ENCODE data around the gene NXPE3.
A peak's percentile ranks its signal among the peaks of the same experiment; 100 is the strongest.

NXPE3 gene

DNA sequence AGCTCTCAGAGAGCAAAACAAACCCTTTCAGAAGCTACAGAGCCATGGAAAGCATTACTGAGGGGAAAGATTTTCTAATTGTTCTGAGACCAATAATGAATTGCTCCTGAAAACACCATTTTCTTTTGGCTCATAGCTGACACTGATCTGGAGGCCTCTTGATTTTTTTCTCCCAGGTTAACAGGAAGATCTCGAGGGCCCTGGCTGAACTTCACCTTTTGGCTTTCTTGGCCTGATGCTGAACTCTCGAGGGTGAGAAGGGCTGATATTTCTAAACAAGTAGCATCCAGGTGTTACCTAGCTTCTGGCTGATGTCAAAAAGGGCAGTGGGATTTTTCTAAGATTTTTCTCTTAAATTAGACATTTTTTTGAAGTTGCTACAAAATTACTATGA lies 50.4 kb downstream of the NXPE3 start:
- DNase-seq (ENCODE audit: low spot score), result no peak

DNA sequence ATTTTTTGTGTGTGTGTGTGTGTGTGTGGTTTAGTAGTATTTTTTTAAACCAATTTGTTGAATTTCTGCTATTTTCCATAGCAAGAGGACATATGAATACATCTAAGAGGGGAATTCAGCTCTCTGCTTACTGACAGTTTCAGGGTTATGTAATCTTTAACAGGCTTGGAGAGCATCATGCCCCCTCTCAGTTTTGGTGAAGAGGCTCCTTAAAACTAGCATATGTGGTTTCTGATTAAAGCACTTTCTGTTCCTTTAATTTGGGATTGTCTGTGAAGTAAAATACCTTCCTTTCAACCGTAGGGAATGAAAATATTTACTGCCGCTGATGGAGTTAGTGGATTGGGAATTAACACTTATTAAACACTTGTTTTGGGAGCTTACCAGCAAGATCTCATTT lies 50.9 kb downstream of the NXPE3 start:
- no peak for DNase-seq (ENCODE audit: low spot score)

DNA sequence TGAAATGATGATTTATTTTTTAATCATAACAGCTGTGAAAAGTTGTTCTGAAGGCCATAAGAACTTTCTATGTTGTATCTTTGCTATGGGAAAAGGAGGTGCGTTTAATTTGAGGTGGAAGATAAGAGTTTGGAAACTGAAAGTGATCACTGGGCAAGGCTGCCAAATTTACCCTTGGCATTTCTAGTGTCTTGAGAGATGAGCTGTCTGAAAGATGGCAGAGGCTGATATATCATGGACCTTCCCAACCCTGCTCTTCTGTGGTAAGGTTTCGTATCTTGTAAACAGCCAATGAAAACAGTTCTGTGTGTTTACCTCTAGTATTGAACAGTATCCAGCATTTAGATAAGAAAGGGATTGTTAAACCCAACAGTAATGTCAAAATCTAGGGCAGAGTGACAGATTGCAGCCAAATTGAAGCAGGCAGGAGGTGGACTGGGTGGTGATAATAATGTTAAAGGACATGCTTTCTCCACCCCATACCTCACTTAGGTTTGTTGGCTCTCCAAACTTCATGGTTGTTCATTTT lies 54.5 kb downstream of the NXPE3 start:
- no peak for DNase-seq (ENCODE audit: low spot score)

GRCh38 chr3:101835676-101836075 lies 56.7 kb downstream of the NXPE3 start:
- DNase-seq (ENCODE audit: low spot score), result no peak

DNA sequence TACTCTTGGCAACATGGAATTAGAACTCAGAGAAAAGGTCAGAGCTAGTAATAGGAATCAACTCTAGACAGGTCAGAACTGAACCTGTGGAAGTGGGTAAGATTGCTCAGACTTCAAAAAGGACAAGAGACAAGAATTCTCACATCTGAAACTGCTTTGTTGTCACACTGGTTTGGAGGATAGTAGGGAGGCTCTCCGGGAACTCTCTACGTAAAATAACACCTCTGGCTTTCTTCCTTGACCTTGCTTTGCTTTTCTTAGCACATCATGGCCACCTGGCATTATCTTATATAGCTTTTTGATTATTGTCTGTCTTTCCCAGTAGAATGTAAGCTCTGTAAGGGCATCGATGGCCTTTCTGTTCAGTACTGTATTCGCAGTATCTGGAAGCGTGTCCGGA lies 57.1 kb downstream of the NXPE3 start:
- DNase-seq (ENCODE audit: low spot score), result no peak

- DNase-seq (ENCODE audit: low spot score), result no peak
Measured at GRCh38 chr3:101836652-101837598, 57.9 kb downstream of the NXPE3 start.

- no peak for DNase-seq (ENCODE audit: low spot score)
Measured at GRCh38 chr3:101838691-101839090, 59.7 kb downstream of the NXPE3 start.

GRCh38 chr3:101840066-101840465 lies 61.1 kb downstream of the NXPE3 start:
- no peak for DNase-seq (ENCODE audit: low spot score)

DNA sequence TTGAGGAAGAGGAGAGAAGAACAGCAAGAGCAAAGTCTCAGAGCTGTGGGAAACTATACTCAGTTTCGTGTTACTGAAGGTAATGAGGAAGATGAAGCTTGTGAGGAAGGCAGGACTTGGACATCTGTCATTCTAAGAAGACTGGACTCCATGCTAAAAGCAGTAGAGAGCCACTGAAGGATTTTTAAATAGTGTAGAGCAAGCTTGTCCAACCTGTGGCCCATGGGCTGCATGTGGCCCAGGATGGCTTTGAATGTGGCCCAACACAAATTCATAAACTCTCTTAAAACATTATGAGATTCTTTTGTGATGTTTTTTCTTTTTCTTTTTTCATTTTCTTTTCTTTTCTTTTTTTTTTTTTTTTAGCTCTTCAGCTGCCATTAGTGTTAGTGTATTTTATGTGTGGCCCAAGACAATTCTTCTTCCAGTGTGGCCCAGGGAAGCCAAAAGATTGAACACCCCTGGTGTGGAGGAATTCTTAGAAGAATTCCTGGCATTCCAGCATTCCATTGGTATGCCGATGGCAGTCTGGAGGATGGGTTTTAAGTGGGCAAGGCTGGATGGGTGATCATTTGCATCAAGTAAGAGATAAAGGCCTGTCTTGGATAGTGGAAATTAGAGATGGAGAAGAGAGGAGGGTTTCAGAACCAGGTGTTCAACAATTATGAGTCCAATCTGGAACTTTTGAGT lies 63.4 kb downstream of the NXPE3 start:
- no peak for DNase-seq (ENCODE audit: low spot score)

DNA sequence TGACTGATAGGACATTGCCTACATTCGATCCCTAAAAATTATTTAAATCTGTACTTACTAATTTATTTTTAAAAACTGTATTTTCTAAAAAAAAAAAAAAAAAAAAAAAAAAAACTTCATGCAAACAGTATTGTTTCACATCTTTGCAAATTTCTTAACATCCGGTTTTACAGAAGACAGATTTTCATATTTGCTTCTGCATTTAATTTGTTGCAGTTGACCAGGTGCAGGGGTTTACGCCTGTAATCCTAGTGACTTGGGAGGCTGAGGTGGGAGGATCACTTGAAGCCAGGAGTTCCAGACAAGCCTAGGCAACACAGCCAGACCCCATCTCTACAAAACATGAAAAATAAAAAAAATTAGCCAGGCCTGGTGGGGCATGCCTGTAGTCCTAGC lies 63.9 kb downstream of the NXPE3 start:
- no peak for DNase-seq (ENCODE audit: low spot score)

GRCh38 chr3:101845425-101845824 lies 66.4 kb downstream of the NXPE3 start:
- no peak for DNase-seq (ENCODE audit: low spot score)

GRCh38 chr3:101846709-101847108 lies 67.7 kb downstream of the NXPE3 start:
- DNase-seq (ENCODE audit: low spot score), result no peak

DNA sequence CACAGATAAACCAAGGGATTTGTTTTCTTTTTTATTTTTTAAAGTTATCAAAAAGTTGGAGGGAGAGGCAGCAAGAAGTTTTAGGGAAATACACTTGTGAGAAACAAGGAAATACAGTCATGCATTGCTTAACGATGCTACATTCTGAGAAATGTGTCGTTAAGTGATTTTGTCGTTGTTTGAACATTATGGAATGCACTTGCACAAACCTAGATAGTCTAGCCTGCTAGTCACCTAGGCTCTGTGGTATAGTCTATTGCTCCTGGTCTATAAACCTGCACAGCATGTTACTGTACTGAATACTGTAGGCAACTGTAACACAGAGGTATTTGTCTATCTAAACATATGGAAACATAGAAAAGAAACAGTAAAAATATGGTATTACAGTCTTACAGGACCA lies 68.3 kb downstream of the NXPE3 start:
- DNase-seq (ENCODE audit: low spot score), result no peak

DNA sequence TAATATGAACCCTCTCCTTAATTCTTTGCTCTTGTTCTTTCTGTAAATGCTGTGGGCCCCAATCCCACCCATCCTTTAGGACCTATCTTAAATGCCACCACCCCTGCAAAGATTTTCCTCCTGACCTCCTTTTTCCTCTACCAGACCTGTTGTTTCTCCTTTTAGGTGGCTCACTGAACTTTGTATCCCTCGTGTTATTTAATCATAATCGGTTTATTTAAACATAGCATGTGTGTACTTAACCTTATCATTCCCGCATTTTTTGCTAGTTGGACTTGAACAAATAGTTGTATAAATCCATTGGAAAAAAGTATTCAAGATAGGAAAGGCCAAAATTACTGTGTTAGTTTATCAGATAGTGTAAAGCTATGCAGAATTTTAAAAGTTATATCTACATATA lies 69.3 kb downstream of the NXPE3 start:
- DNase-seq (ENCODE audit: low spot score), result no peak

DNA sequence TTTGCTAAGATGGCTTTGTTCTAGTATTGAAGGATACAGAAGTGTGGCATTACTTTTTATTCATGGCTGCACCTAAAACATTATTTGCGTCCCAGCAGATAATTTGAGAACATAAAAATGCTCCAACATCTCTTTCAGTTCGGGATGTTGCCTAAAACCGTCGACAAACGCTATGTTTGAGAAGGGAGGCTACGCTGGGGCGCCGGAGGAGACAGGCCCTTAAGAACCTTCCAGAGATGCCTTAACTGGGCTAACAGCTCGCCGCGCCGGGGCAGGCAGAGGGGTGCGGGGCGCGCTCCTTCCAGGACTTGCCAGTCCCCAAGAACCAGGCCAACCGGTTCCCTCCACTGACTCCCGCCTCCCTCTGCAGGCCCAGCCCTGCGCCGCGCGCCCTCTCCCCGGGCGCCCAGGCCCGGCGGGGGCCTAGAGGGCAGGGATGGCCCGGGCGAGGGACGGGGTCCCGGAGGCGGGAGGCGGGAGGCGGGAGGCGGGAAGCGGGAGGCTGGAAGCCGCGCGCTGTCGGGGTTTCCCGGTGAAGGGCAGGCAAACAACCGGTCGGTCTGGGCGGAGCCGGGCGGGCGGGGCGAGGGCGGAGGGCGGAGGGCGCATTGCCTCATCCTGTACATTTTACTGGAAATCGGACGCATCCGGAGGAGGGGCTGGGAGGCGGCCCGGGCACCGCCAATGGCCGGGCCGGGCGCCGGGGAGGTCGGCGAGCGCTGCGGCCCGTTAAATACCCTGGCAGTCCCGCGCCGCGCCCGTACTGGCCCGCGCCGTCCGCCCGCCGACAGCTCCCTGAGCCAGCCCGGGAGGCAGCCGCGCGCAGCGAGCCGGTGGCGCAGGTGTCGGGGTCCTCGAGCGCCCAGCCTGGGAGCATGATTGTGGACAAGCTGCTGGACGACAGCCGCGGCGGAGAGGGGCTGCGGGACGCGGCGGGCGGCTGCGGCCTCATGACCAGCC lies 70.0 kb downstream of the NXPE3 start, which contains the start of gene NFKBIZ:
Gene NFKBIZ, plus strand, starts transcription at position 761 of the 960 bp plus-strand sequence. Its CDS starts 115 bp downstream, at position 876.
- DNase-seq (ENCODE audit: low spot score), result peak; percentile 88

DNA sequence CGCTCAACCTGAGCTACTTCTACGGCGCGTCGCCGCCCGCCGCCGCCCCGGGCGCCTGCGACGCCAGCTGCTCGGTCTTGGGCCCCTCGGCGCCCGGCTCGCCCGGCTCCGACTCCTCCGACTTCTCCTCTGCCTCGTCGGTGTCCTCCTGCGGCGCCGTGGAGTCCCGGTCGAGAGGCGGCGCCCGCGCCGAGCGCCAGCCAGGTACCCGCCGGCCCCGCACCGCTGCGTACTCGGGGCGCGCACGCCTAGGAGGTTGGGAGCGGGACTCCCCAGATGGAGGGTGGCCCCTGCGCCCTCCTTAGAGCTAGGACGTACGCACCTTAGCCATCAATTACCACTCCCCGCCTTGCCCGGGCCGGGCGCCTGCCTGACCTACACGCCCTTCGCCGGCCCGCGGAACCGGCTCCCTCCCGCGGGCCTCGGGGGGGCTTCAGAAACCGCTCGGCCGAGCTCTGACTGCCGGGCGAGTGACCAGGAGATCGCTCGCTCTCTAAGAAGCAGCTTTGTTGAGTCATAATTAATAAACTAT lies 70.8 kb downstream of the NXPE3 start:
- peak; percentile 66 for DNase-seq (ENCODE audit: low spot score)

DNA sequence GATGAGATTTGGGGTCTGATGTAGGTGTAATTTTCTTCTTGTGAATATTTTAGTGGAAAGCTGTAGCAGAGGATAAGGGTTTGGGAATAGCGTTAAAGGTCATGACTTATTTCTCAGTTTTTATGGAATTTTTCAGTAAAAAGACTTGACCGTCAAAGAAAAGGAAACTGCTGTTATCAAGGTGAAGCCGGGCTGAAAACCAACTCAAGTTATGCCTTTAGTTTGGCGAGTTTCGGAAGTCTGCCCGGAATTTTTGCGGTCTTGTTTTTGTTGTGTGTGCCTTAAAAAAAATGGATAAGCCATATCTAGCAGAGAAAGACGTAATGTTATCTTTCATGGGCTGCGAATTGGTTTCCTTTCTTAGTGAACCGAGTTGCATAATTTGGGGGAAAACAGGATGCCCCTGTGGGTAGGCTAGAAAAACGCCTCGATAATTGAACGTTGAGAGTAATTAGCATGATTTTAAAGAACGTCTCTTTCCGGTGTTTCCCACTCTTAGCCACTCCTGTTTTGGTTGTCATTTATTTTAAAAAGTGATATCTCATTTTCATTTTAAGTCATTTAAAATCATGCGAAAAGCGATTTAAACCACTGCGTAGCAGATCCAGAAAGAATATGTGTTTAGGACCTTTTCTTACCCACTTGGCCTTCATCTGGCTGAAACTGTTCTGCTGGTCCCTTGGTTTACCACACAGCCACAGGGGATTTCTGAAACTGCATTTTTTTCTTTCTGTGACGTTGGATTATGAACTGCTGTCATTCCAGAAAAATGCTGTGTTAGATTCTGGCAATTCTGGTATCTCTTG lies 71.4 kb downstream of the NXPE3 start:
- peak; percentile 61 for DNase-seq (ENCODE audit: low spot score)

GRCh38 chr3:101851072-101851770 lies 72.2 kb downstream of the NXPE3 start:
- DNase-seq (ENCODE audit: low spot score), result no peak

DNA sequence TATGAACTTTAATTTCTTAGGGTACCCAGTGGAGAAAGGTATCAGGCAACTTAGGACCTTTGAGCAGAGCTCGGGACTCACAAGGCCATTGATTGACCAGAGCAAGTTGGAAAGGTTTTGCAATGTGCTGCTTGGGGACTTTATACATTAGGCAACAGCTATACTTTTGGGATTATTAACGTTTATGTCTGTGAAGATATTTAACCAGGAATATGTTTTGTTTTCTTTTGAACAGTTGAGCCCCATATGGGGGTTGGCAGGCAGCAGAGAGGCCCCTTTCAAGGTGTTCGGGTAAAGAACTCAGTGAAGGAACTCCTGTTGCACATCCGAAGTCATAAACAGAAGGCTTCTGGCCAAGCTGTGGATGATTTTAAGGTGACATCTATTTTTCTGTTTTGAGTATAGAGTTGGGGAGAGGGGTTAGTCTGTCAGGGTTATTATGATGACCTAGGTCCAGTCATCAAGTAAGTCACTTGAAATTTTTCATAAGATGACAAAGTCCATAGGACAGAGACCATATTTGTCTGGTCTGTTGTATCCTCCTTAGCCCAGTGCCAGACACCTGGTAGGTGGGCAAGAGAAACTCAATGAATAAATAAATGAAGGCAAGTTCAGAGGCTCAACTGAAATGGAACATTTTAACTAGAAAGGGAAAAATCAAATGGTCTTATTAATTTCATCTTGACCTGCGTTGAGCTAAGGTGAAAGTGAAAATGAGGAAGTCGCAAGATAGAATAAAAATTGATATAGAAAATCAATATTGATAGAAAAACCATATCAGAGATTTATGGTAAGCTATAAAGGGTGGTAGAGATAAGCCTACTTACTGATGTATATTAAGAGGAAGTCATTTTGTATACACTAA lies 73.1 kb downstream of the NXPE3 start:
- DNase-seq (ENCODE audit: low spot score), result no peak
